Trophoblast cell (in vitro differentiated cells and primary cell): Measurements from ENCODE around the gene ALDH3B1.
A peak's percentile ranks its signal among the peaks of the same experiment; 100 is the strongest.

Source experiments
- DNase-seq, 2 donors: peaks; one replicate each; pipeline ENCODE4 v3.0.0-alpha.2; 2016
- H2AFZ ChIP-seq: 2 replicates; pipeline ENCODE4 v1.6.1; 2013; ENCODE audit warnings: low read length, moderate library complexity, mild to moderate bottlenecking; ENCODE audit not compliant: insufficient read depth, poor library complexity
- H2AK5ac ChIP-seq: 2 replicates; pipeline ENCODE4 v1.6.1; 2013; ENCODE audit warnings: mild to moderate bottlenecking, low read length
- H2BK120ac ChIP-seq: 2 replicates; pipeline ENCODE4 v1.6.1; 2013; ENCODE audit warnings: low read length, mild to moderate bottlenecking, moderate library complexity; ENCODE audit not compliant: insufficient read depth, poor library complexity
- H2BK12ac ChIP-seq: 2 replicates; pipeline ENCODE4 v1.6.1; 2013; ENCODE audit warnings: mild to moderate bottlenecking, low read length, moderate library complexity
- H2BK5ac ChIP-seq: 2 replicates; pipeline ENCODE4 v1.6.1; 2013; ENCODE audit warnings: low read length, low read depth, moderate library complexity, mild to moderate bottlenecking; ENCODE audit not compliant: poor library complexity
- H3K14ac ChIP-seq: 2 replicates; pipeline ENCODE4 v1.6.1; 2013; ENCODE audit warnings: mild to moderate bottlenecking, low read length
- H3K18ac ChIP-seq: 2 replicates; pipeline ENCODE4 v1.6.1; 2013; ENCODE audit warnings: mild to moderate bottlenecking, low read length
- H3K23ac ChIP-seq: 2 replicates; pipeline ENCODE4 v1.6.1; 2013; ENCODE audit warnings: low read length
- H3K27ac ChIP-seq: 2 replicates; pipeline ENCODE4 v1.5.1; 2013; ENCODE audit warnings: low read depth, mild to moderate bottlenecking, inconsistent platforms, low read length, moderate library complexity
- H3K27me3 ChIP-seq: 2 replicates; pipeline ENCODE4 v1.6.1; 2013; ENCODE audit warnings: inconsistent platforms, mild to moderate bottlenecking, low read length, moderate library complexity; ENCODE audit not compliant: insufficient read depth
- H3K36me3 ChIP-seq, 2 experiments: 1 replicate in 1 of 2; 2 replicates in 1 of 2; pipeline ENCODE4 v1.6.1; 2013; ENCODE audit warnings: low read length in 2 of 2, mild to moderate bottlenecking in 2 of 2, moderate library complexity in 1 of 2; ENCODE audit not compliant: insufficient read depth in 2 of 2, control insufficient read depth in 1 of 2
- H3K4ac ChIP-seq: 2 replicates; pipeline ENCODE4 v1.6.1; 2013; ENCODE audit warnings: low read depth, mild to moderate bottlenecking, low read length, moderate library complexity
- H3K4me1 ChIP-seq, 2 experiments: 1 replicate in 1 of 2; 2 replicates in 1 of 2; pipeline ENCODE4 v1.6.1; 2013; ENCODE audit warnings: low read length in 2 of 2, mild to moderate bottlenecking in 2 of 2, moderate library complexity in 1 of 2; ENCODE audit not compliant: insufficient read depth in 2 of 2, control insufficient read depth in 1 of 2
- H3K4me2 ChIP-seq: 2 replicates; pipeline ENCODE4 v1.6.1; 2013; ENCODE audit warnings: inconsistent platforms, mild to moderate bottlenecking, low read length, moderate library complexity
- H3K4me3 ChIP-seq: 2 replicates; pipeline ENCODE4 v1.5.1; 2013; ENCODE audit warnings: mild to moderate bottlenecking, low read depth, low read length, inconsistent platforms
- H3K79me1 ChIP-seq: one replicate; pipeline ENCODE4 v1.6.1; 2013; ENCODE audit warnings: low read length
- H3K79me2 ChIP-seq: 2 replicates; pipeline ENCODE4 v1.6.1; 2013; ENCODE audit warnings: low read length, mild to moderate bottlenecking; ENCODE audit not compliant: control insufficient read depth, insufficient read depth, poor library complexity
- H3K9ac ChIP-seq: 2 replicates; pipeline ENCODE4 v1.6.1; 2013; ENCODE audit warnings: mild to moderate bottlenecking, low read length
- H3K9me3 ChIP-seq: 2 replicates; pipeline ENCODE4 v1.6.1; 2013; ENCODE audit warnings: low read depth, mild to moderate bottlenecking, control low read depth, inconsistent platforms, low read length; ENCODE audit not compliant: insufficient read depth
- H4K12ac ChIP-seq: 2 replicates; pipeline ENCODE4 v1.6.1; 2013; ENCODE audit warnings: low read depth, mild to moderate bottlenecking, low read length, moderate library complexity
- H4K8ac ChIP-seq: 2 replicates; pipeline ENCODE4 v1.6.1; 2013; ENCODE audit warnings: low read depth, mild to moderate bottlenecking, low read length, moderate library complexity
- H4K91ac ChIP-seq: one replicate; pipeline ENCODE4 v1.6.1; 2013; ENCODE audit warnings: low read depth, mild to moderate bottlenecking, low read length, moderate library complexity
- WGBS: extraction: QIAGEN DNeasy Blood & Tissue Kit; methylation state at CpG from one replicate; pipeline ENCODE4 v1.1.7; 2013; ENCODE audit warnings: missing lambda C conversion rate; ENCODE audit not compliant: insufficient read length, insufficient coverage; ENCODE audit errors: extremely low coverage; 5-methylcytosine and 5-hydroxymethylcytosine counted together

Gene ALDH3B1

DNA sequence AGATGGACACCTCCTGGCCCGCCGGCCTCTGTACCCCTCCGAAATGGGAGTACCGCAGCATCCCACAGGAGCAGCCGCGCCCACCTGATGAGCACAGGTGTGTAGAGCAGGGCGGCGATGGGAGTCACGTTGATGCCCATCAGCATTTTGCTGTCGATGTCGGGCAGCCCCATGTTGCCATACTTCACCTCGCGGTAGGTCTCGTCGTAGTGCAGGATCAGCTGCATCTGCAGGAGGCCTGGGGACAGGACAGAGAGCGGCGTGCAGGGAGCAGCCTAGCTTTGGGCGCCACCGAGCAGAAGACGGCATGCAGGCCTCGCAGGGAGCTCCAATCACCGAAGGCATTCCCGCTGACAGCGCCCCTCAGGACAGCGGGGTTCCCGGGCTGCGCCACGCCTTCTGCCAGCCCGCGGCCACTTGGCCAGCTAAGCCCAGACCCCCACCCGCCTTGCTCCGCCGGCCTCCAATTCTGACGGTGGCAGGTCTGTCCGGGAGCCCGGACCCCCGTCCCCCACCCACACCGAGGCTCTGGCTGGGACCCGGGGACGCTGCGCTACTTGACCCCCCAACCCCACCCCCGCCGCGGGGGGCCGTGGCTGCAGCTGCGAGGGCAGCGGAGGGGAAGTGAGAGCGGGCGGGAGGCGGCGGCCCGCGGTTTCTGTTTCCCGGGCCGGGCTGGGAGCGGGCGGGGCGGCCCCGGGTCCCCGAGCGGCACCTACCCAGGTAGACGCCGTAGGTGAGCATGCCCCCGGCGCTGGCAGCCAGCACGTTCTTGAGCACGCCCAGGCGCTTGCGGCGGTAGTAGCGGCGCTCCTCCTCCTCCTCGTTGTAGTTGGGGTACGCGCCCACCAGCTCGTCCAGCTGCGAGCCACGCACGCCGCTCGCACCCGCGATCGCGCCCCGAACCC is 6.9 kb upstream of the ALDH3B1 start:
- Histone ChIP-seq H3K4me2 (peak overlapping the region; percentile 77), H3K4me1 (peaks cover 0 to 12% of the 10 kb centered on the region in 2 experiments), H3K14ac (peak overlapping the region; percentile 61), H2BK5ac (peak overlapping the region; percentile 32), H3K27ac (no peak overlapping the region), H3K23ac (no peak overlapping the region), H2BK12ac (no peak overlapping the region), H3K4me3 (peak overlapping the region; percentile 74), H3K27me3 (no peaks in the 10 kb centered on the region), H4K91ac (no peak overlapping the region), H2BK120ac (no peak overlapping the region), H3K9ac (no peak overlapping the region), H3K9me3 (peaks cover 1% of the 10 kb centered on the region), H3K79me2 (no peaks in the 10 kb centered on the region), H2AK5ac (no peak overlapping the region), H4K12ac (no peak overlapping the region), H3K36me3 (no peaks in the 10 kb centered on the region), H2AFZ (no peak overlapping the region), H3K18ac (peak overlapping the region; percentile 76), H3K4ac (peak overlapping the region; percentile 60), H3K79me1 (peaks cover 2% of the 10 kb centered on the region), H4K8ac (peak overlapping the region; percentile 50)
- DNase-seq: peak; percentile 57 to 58
- no CpG with 5 or more reads among the region's 86 CpGs for WGBS

- Histone ChIP-seq H3K27ac (no peak within 1 kb of the TSS), H2BK12ac (no peak within 1 kb of the TSS), H2AK5ac (peak within 1 kb of the TSS; percentile 17), H4K8ac (peak within 1 kb of the TSS; percentile 50), H3K4me3 (peak within 1 kb of the TSS; percentile 74), H2BK5ac (peak within 1 kb of the TSS; percentile 32), H3K36me3 (no peaks in the 10 kb centered on the region), H4K91ac (no peak within 1 kb of the TSS), H3K79me2 (no peaks in the 10 kb centered on the region), H3K18ac (peak within 1 kb of the TSS; percentile 76), H3K27me3 (no peaks in the 10 kb centered on the region), H2AFZ (peak within 1 kb of the TSS; percentile 17), H3K23ac (no peak within 1 kb of the TSS), H3K79me1 (peaks cover 2% of the 10 kb centered on the region), H3K9me3 (peaks cover 1% of the 10 kb centered on the region), H2BK120ac (no peak within 1 kb of the TSS), H4K12ac (no peak within 1 kb of the TSS), H3K4me2 (peak within 1 kb of the TSS; percentile 77), H3K9ac (no peak within 1 kb of the TSS), H3K14ac (peak within 1 kb of the TSS; percentile 61), H3K4me1 (peaks cover 0 to 12% of the 10 kb centered on the region in 2 experiments), H3K4ac (peak within 1 kb of the TSS; percentile 60)
- peak; percentile 78 for DNase-seq
- no CpG with 5 or more reads among the region's 64 CpGs for WGBS
Measured at GRCh38 chr11:68003846-68004550, 6.1 kb upstream of the ALDH3B1 start, which contains the start of gene UNC93B1. Gene UNC93B1 (minus strand): TSS chr11:68004097. CDS start chr11:68004043, 54 bp downstream.

- H3K79me2 ChIP-seq: no peaks in the 10 kb centered on the region
- peaks cover 2% of the 10 kb centered on the region for H3K79me1 ChIP-seq
- no peaks in the 10 kb centered on the region for H3K36me3 ChIP-seq
- no peak overlapping the region for H4K8ac ChIP-seq
- peaks cover 0 to 12% of the 10 kb centered on the region in 2 experiments for H3K4me1 ChIP-seq
- H2AFZ ChIP-seq: no peak overlapping the region
- H3K9me3 ChIP-seq: peaks cover 1% of the 10 kb centered on the region
- H3K4ac ChIP-seq: no peak overlapping the region
- no peak overlapping the region for H2BK5ac ChIP-seq
- no peak overlapping the region for H2BK12ac ChIP-seq
- no peak overlapping the region for H4K12ac ChIP-seq
- peak overlapping the region; percentile 74 for H3K4me3 ChIP-seq
- H3K14ac ChIP-seq: no peak overlapping the region
- no peak overlapping the region for H3K18ac ChIP-seq
- H2AK5ac ChIP-seq: peak overlapping the region; percentile 17
- no peak overlapping the region for H3K9ac ChIP-seq
- no peak overlapping the region for H3K23ac ChIP-seq
- peak overlapping the region; percentile 77 for H3K4me2 ChIP-seq
- no peak overlapping the region for H4K91ac ChIP-seq
- no peak overlapping the region for H3K27ac ChIP-seq
- H3K27me3 ChIP-seq: no peaks in the 10 kb centered on the region
- no peak overlapping the region for H2BK120ac ChIP-seq
- no peak for DNase-seq
- whole genome bisulfite sequencing: no CpG with 5 or more reads among the region's 14 CpGs
Measured at GRCh38 chr11:68004551-68005335, 5.4 kb upstream of the ALDH3B1 start.

DNA sequence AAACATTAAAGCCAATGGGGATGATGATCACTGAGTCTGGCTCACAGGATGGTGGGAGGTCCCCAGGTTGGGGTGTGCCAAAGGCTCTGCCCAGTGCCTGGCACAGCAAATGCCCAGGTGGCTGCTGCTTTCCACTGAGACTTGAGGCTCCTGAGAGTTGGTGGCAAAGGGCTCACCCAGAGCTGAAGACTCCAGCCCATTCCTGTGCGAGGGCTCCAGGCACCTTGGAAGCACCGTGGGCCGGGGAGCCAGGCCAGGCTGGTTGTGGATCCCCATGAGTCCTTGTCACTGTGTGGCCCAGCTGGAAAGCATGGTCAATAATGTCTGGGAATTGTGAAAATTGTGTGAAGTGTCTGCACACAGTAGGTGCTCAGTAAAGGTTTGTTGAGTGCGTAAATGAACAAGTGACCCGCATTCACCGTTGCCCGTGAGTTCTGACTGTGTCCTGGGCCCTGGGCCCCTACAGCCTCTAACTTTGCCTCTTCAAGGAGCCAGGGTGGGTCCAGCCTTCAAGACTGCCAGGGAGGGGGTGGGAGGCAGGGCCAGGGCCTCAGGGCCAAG is 3.4 kb upstream of the ALDH3B1 start:
- peaks cover 10% of the 10 kb centered on the region for H3K79me1 ChIP-seq
- no peaks in the 10 kb centered on the region for H3K79me2 ChIP-seq
- no peak overlapping the region for H3K4me2 ChIP-seq
- peaks cover 1% of the 10 kb centered on the region for H3K9me3 ChIP-seq
- H3K23ac ChIP-seq: no peak overlapping the region
- H3K9ac ChIP-seq: no peak overlapping the region
- H4K8ac ChIP-seq: no peak overlapping the region
- no peak overlapping the region for H2AFZ ChIP-seq
- no peak overlapping the region for H3K4me3 ChIP-seq
- H3K14ac ChIP-seq: no peak overlapping the region
- no peak overlapping the region for H2BK120ac ChIP-seq
- no peak overlapping the region for H3K18ac ChIP-seq
- no peak overlapping the region for H3K4ac ChIP-seq
- no peak overlapping the region for H2BK12ac ChIP-seq
- H2BK5ac ChIP-seq: no peak overlapping the region
- H2AK5ac ChIP-seq: no peak overlapping the region
- no peak for DNase-seq
- no peak overlapping the region for H4K12ac ChIP-seq
- H3K27me3 ChIP-seq: no peaks in the 10 kb centered on the region
- no peaks in the 10 kb centered on the region for H3K36me3 ChIP-seq
- H3K27ac ChIP-seq: no peak overlapping the region
- whole genome bisulfite sequencing: no CpG with 5 or more reads among the region's 7 CpGs
- peaks cover 9 to 23% of the 10 kb centered on the region in 2 experiments for H3K4me1 ChIP-seq
- no peak overlapping the region for H4K91ac ChIP-seq
